H9 (cell line): ENCODE results near the gene TBC1D4. TPM values are rescaled to one million over a fixed set of nuclear protein-coding genes. Genes with fewer than 3 reads are reported as not detected.

Source experiments
- DNase-seq: peaks from one replicate; pipeline ENCODE4 v3.0.0-alpha.2; 2017
- H2AFZ ChIP-seq: one replicate; pipeline ENCODE4 v1.6.1; 2013; ENCODE audit warnings: mild to moderate bottlenecking, low read length, control low read depth, moderate library complexity
- H2AK5ac ChIP-seq: 2 replicates; pipeline ENCODE4 v1.6.1; 2013; ENCODE audit warnings: low read length, control low read depth, mixed read lengths; ENCODE audit not compliant: insufficient read length
- H2BK120ac ChIP-seq: one replicate; pipeline ENCODE4 v1.6.1; 2013; ENCODE audit warnings: low read depth, mild to moderate bottlenecking, low read length, control low read depth, inconsistent platforms; ENCODE audit not compliant: poor library complexity, severe bottlenecking
- H2BK12ac ChIP-seq: 2 replicates; pipeline ENCODE4 v1.6.1; 2013; ENCODE audit warnings: low read length, control low read depth, mixed read lengths, low read depth; ENCODE audit not compliant: insufficient read length
- H2BK15ac ChIP-seq: 2 replicates; pipeline ENCODE4 v1.6.1; 2013; ENCODE audit warnings: low read depth, low read length, control low read depth
- H2BK20ac ChIP-seq: one replicate; pipeline ENCODE4 v1.6.1; 2013; ENCODE audit warnings: low read depth, mild to moderate bottlenecking, low read length, control low read depth, inconsistent platforms; ENCODE audit not compliant: poor library complexity, severe bottlenecking
- H2BK5ac ChIP-seq: 2 replicates; pipeline ENCODE4 v1.6.1; 2013; ENCODE audit warnings: low read length, control low read depth, mixed read lengths; ENCODE audit not compliant: insufficient read length
- H3K14ac ChIP-seq: 2 replicates; pipeline ENCODE4 v1.6.1; 2013; ENCODE audit warnings: low read length, control low read depth; ENCODE audit not compliant: insufficient read depth
- H3K18ac ChIP-seq: 2 replicates; pipeline ENCODE4 v1.6.1; 2013; ENCODE audit warnings: low read depth, mild to moderate bottlenecking, mixed read lengths, low read length, control low read depth; ENCODE audit not compliant: insufficient read length
- H3K23ac ChIP-seq: 2 replicates; pipeline ENCODE4 v1.6.1; 2013; ENCODE audit warnings: low read length, control low read depth, mixed read lengths, low read depth; ENCODE audit not compliant: insufficient read length
- H3K23me2 ChIP-seq: 2 replicates; pipeline ENCODE4 v1.6.1; 2013; ENCODE audit warnings: low read depth, mild to moderate bottlenecking, mixed read lengths, low read length, control low read depth; ENCODE audit not compliant: insufficient read length, poor library complexity, severe bottlenecking
- H3K27ac ChIP-seq: 2 replicates; pipeline ENCODE4 v1.5.1; 2013; ENCODE audit warnings: low read length, control low read depth, mixed read lengths, low read depth; ENCODE audit not compliant: insufficient read length
- H3K27me3 ChIP-seq: 2 replicates; pipeline ENCODE4 v1.6.1; 2013; ENCODE audit warnings: low read length, control low read depth, inconsistent platforms; ENCODE audit not compliant: insufficient read depth
- H3K4ac ChIP-seq: 2 replicates; pipeline ENCODE4 v1.6.1; 2013; ENCODE audit warnings: low read depth, mild to moderate bottlenecking, control low read depth, inconsistent platforms, low read length, moderate library complexity
- H3K4me1 ChIP-seq: 2 replicates; pipeline ENCODE4 v1.6.1; 2013; ENCODE audit warnings: low read length, control low read depth, inconsistent platforms; ENCODE audit not compliant: insufficient read depth
- H3K4me2 ChIP-seq: 2 replicates; pipeline ENCODE4 v1.6.1; 2013; ENCODE audit warnings: low read length, control low read depth, mixed read lengths; ENCODE audit not compliant: insufficient read length, insufficient read depth
- H3K56ac ChIP-seq: 2 replicates; pipeline ENCODE4 v1.6.1; 2013; ENCODE audit warnings: low read depth, mild to moderate bottlenecking, mixed read lengths, low read length, control low read depth; ENCODE audit not compliant: insufficient read length
- H3K79me1 ChIP-seq: 2 replicates; pipeline ENCODE4 v1.6.1; 2013; ENCODE audit warnings: low read depth, mild to moderate bottlenecking, moderate library complexity, low read length, control low read depth, inconsistent platforms; ENCODE audit not compliant: insufficient read depth, poor library complexity, severe bottlenecking
- H3K79me2 ChIP-seq: 2 replicates; pipeline ENCODE4 v1.6.1; 2013; ENCODE audit warnings: low read length, control low read depth, inconsistent platforms; ENCODE audit not compliant: insufficient read depth
- H3K9ac ChIP-seq: 2 replicates; pipeline ENCODE4 v1.6.1; 2013; ENCODE audit warnings: low read length, control low read depth, mixed read lengths; ENCODE audit not compliant: insufficient read length; ENCODE audit errors: extremely low read depth
- H3K9me3 ChIP-seq: one replicate; pipeline ENCODE4 v1.6.1; 2013; ENCODE audit warnings: low read depth, low read length, inconsistent platforms; ENCODE audit not compliant: control insufficient read depth
- H3T11ph ChIP-seq: one replicate; pipeline ENCODE4 v1.6.1; 2013; ENCODE audit warnings: mild to moderate bottlenecking, low read length, control low read depth, inconsistent platforms
- H4K20me1 ChIP-seq: one replicate; pipeline ENCODE4 v1.6.1; 2013; ENCODE audit not compliant: control insufficient read depth, insufficient read length, insufficient read depth
- H4K5ac ChIP-seq: 2 replicates; pipeline ENCODE4 v1.6.1; 2013; ENCODE audit warnings: low read depth, mild to moderate bottlenecking, mixed read lengths, low read length, control low read depth; ENCODE audit not compliant: insufficient read length
- H4K8ac ChIP-seq: replicated peaks from 2 replicates; pipeline ENCODE4 v1.6.1; 2013; ENCODE audit warnings: low read length, control low read depth, mixed read lengths, low read depth; ENCODE audit not compliant: insufficient read length
- H4K91ac ChIP-seq: 2 replicates; pipeline ENCODE4 v1.6.1; 2013; ENCODE audit warnings: low read depth, mild to moderate bottlenecking, moderate library complexity, mixed read lengths, low read length, control low read depth; ENCODE audit not compliant: insufficient read length
- H3K27ac Mint-ChIP-seq, 3 experiments: 2 replicates in 2 of 3; 3 replicates in 1 of 3; pipeline ENCODE4 v1.8.0; 2020 to 2021; ENCODE audit warnings: mixed read lengths in 3 of 3, mild to moderate bottlenecking in 1 of 3, moderate library complexity in 1 of 3
- H3K27me3 Mint-ChIP-seq: 2 replicates; pipeline ENCODE4 v1.8.0; 2021; ENCODE audit warnings: low read depth, mild to moderate bottlenecking, moderate library complexity, mixed read lengths
- H3K36me3 Mint-ChIP-seq, 3 experiments: 2 replicates in 2 of 3; 3 replicates in 1 of 3; pipeline ENCODE4 v1.8.0; 2020 to 2021; ENCODE audit warnings: low read depth in 3 of 3, mixed read lengths in 3 of 3; ENCODE audit not compliant: insufficient read depth in 1 of 3
- H3K4me1 Mint-ChIP-seq, 2 experiments: 2 replicates each; pipeline ENCODE4 v1.8.0; 2020; ENCODE audit warnings: mixed read lengths in 2 of 2
- H3K4me3 Mint-ChIP-seq, 2 experiments: 2 replicates in 1 of 2; 3 replicates in 1 of 2; pipeline ENCODE4 v1.8.0; 2020 to 2021; ENCODE audit warnings: mild to moderate bottlenecking in 2 of 2, mixed read lengths in 2 of 2, moderate library complexity in 1 of 2
- H3K9me3 Mint-ChIP-seq, 2 experiments: 2 replicates in 1 of 2; 3 replicates in 1 of 2; pipeline ENCODE4 v1.8.0; 2020; ENCODE audit warnings: mild to moderate bottlenecking in 2 of 2, mixed read lengths in 2 of 2, moderate library complexity in 1 of 2
- WGBS: extraction: QIAGEN DNeasy Blood & Tissue Kit; methylation state at CpG from one replicate; pipeline ENCODE4 v1.1.7; 2013; ENCODE audit warnings: missing lambda C conversion rate, low lambda C conversion rate, mixed read lengths; ENCODE audit not compliant: insufficient read length; ENCODE audit errors: extremely low coverage; 5-methylcytosine and 5-hydroxymethylcytosine counted together
- total RNA-seq: library from RNA; stranded (reverse); gene quantifications from 2 replicates; pipeline ENCODE4 v1.2.1, GENCODE V29; 2021
- TF ChIP-seq, protein P1 (sequence below): fragments of 200-600 bp; sonication (generic); conservative IDR thresholded peaks from 3 replicates; pipeline ENCODE4 v1.8.0; 2021; ENCODE audit warnings: antibody characterized with exemption, mild to moderate bottlenecking

TBC1D4 gene
- total RNA-seq, 1 experiment from 2014 or later, result 10.5 TPM

DNA sequence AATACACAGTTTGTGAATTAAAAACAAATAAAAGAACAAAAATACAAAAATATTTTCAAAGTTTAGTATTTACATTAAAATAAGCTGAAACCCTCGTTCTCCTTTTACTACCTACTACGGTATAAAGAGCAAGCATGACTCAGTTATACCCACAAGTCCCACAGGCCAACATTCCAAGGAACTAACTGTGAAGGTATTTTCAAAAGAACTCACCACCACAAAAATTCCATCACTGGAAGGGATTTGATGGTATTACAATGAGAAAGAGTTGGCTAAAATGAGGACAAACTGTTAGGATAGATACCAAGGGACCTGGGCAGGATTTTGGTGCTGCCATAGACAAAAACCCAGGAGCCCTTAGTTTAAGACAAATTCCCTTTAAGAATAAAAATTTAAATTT is 122.7 kb downstream of the TBC1D4 start:
- H3K79me2 ChIP-seq, result no peaks in the 10 kb centered on the region
- no peak overlapping the region for H4K5ac ChIP-seq
- WGBS, result no CpG with 5 or more reads among the region's 2 CpGs
- no peak overlapping the region for H3T11ph ChIP-seq
- no peak overlapping the region for H3K56ac ChIP-seq
- no peak overlapping the region for H2BK120ac ChIP-seq
- H2AFZ ChIP-seq, result no peak overlapping the region
- Mint-ChIP-seq H3K27ac (peak overlapping the region in 1 of 3 experiments; percentile 19; a peak in 1 of 7 replicates), H3K9me3 (no peaks in the 10 kb centered on the region), H3K36me3 (peaks cover 2 to 7% (median 3%) of the 10 kb centered on the region in 3 experiments; a peak in 5 of 7 replicates), H3K4me1 (peaks cover 9 to 10% of the 10 kb centered on the region in 2 experiments), H3K4me3 (no peak overlapping the region), H3K27me3 (no peaks in the 10 kb centered on the region)
- no peak overlapping the region for H2AK5ac ChIP-seq
- no peak overlapping the region for H3K14ac ChIP-seq
- no peaks in the 10 kb centered on the region for H3K27me3 ChIP-seq
- no peak overlapping the region for H3K4ac ChIP-seq
- H2BK12ac ChIP-seq, result no peak overlapping the region
- H3K79me1 ChIP-seq, result no peaks in the 10 kb centered on the region
- H3K18ac ChIP-seq, result no peak overlapping the region
- H4K8ac ChIP-seq, result no peak overlapping the region
- no peak overlapping the region for H2BK20ac ChIP-seq
- H2BK15ac ChIP-seq, result no peak overlapping the region
- H3K9me3 ChIP-seq, result no peaks in the 10 kb centered on the region
- TF ChIP-seq, protein P1, sequence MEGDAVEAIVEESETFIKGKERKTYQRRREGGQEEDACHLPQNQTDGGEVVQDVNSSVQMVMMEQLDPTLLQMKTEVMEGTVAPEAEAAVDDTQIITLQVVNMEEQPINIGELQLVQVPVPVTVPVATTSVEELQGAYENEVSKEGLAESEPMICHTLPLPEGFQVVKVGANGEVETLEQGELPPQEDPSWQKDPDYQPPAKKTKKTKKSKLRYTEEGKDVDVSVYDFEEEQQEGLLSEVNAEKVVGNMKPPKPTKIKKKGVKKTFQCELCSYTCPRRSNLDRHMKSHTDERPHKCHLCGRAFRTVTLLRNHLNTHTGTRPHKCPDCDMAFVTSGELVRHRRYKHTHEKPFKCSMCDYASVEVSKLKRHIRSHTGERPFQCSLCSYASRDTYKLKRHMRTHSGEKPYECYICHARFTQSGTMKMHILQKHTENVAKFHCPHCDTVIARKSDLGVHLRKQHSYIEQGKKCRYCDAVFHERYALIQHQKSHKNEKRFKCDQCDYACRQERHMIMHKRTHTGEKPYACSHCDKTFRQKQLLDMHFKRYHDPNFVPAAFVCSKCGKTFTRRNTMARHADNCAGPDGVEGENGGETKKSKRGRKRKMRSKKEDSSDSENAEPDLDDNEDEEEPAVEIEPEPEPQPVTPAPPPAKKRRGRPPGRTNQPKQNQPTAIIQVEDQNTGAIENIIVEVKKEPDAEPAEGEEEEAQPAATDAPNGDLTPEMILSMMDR, result no peak
- no peaks in the 10 kb centered on the region for H3K4me1 ChIP-seq
- H4K20me1 ChIP-seq, result no peaks in the 10 kb centered on the region
- no peak overlapping the region for H3K27ac ChIP-seq
- H4K91ac ChIP-seq, result no peak overlapping the region
- no peak for DNase-seq
- H3K23me2 ChIP-seq, result no peaks in the 10 kb centered on the region
- H3K9ac ChIP-seq, result no peak overlapping the region
- H2BK5ac ChIP-seq, result no peak overlapping the region
- H3K4me2 ChIP-seq, result no peak overlapping the region
- no peak overlapping the region for H3K23ac ChIP-seq
